ENCODE data around the gene MAP2K3.
"Not testable (repeated sequence)": the region's sequence is repeated elsewhere in the genome, so short reads cannot be mapped to it uniquely, and the experiment has no call there.

Gene MAP2K3

GRCh38 chr17:21298056-21298982 lies 13.8 kb downstream of the MAP2K3 start:
- DNase-seq = no peak

GRCh38 chr17:21298983-21299519 lies 14.5 kb downstream of the MAP2K3 start:
- DNase-seq = no peak

- DNase-seq = no peak
These were observed 15.6 kb downstream of the MAP2K3 start for GRCh38 chr17:21299981-21300600.

GRCh38 chr17:21300601-21301571 lies 16.4 kb downstream of the MAP2K3 start:
- DNase-seq = no peak

- no peak for DNase-seq
These were observed 17.4 kb downstream of the MAP2K3 start for GRCh38 chr17:21301593-21302550.

- no peak for DNase-seq
These were observed 18.4 kb downstream of the MAP2K3 start for GRCh38 chr17:21302711-21303425.

GRCh38 chr17:21303441-21304065 lies 19.0 kb downstream of the MAP2K3 start:
- DNase-seq = no peak

- no peak for DNase-seq
These were observed 19.6 kb downstream of the MAP2K3 start for GRCh38 chr17:21304091-21304490.

GRCh38 chr17:21304551-21305151 lies 20.1 kb downstream of the MAP2K3 start:
- not testable (repeated sequence) for DNase-seq

GRCh38 chr17:21305431-21306180 lies 21.1 kb downstream of the MAP2K3 start:
- DNase-seq = not testable (repeated sequence)

- DNase-seq = not testable (repeated sequence)
These were observed 22.2 kb downstream of the MAP2K3 start for GRCh38 chr17:21306611-21307272.

GRCh38 chr17:21307273-21307625 lies 22.7 kb downstream of the MAP2K3 start:
- DNase-seq = not testable (repeated sequence)

- not testable (repeated sequence) for DNase-seq
These were observed 24.4 kb downstream of the MAP2K3 start for GRCh38 chr17:21308931-21309381.

GRCh38 chr17:21310061-21310765 lies 25.7 kb downstream of the MAP2K3 start:
- not testable (repeated sequence) for DNase-seq

GRCh38 chr17:21310766-21311602 lies 26.5 kb downstream of the MAP2K3 start:
- not testable (repeated sequence) for DNase-seq

- DNase-seq = no peak
These were observed 28.8 kb downstream of the MAP2K3 start for GRCh38 chr17:21313320-21313719.

- DNase-seq = not testable (repeated sequence)
These were observed 29.2 kb downstream of the MAP2K3 start for GRCh38 chr17:21313761-21314160.
